GM19463 (cell line): ENCODE measurements around the gene GABRD.
"Not testable (repeated sequence)": the region's sequence is repeated elsewhere in the genome, so short reads cannot be mapped to it uniquely, and the experiment has no call there.

Experiments
- ATAC-seq: cut with Tn5 transposase; IDR thresholded peaks from one replicate; pipeline ENCODE4 v1.9.1; 2021; ENCODE audit warnings: mild to moderate bottlenecking, moderate library complexity; ENCODE audit not compliant: unreplicated experiment

GABRD gene

DNA sequence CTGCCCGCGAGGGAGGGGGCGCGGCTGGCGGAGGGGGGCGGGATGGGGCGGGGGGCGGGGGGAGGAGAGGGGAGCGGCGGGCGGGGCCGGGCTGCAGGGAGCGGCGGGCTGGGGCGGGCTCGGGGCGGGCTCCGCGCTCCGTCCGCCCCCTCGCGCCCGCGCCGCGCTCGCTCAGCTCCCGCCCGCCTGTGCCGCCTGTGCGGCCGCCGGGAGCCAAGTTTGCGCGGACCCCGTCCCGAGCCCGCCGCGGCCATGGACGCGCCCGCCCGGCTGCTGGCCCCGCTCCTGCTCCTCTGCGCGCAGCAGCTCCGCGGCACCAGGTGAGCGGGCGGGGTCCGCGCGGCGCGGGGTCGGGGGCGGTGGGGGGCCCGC, at the start of gene GABRD:
TSS of gene GABRD (plus strand) at position 174 of the 372 bp plus-strand sequence. CDS start at position 253, 79 bp downstream.
- ATAC-seq: no peak

DNA sequence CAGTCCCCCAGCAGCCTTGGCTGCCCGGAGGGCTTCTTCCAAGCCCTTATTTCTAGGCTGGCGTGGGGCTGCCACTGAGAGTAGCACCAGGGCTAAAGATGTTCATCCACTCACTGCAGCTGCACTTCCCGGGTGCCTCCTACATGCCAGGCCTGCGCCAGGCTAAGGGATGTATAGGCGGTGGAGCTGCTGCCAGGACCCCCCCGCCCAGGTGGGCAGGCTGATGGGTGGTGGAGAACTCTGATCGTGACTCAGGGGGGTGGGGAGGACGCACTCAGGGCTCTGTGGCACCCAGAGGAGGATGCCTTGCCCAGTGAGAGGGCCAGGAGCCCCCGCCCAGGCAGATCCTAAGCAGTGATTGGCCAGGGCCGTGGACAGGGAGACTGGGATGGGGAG, 49.6 kb upstream of the GABRD start:
- ATAC-seq: no peak

- no peak for ATAC-seq
These were observed 49.0 kb upstream of the GABRD start for GRCh38 chr1:1969953-1970716.

DNA sequence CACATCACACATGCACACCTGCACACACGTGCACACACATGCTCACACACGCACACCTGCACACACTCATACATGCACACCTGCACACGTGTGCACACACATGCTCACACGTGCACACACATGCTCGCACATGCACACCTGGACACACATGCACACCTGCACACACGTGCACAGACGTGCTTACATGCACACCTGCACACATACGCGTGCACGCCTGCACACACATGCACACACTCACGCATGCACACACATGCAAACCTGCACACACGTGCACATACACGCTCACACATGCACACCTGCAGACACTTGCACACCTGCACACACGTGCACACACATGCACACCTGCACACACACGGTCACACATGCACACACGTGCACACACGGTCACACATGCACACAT, 48.1 kb upstream of the GABRD start:
- ATAC-seq: no peak

GRCh38 chr1:1971688-1972087, 47.5 kb upstream of the GABRD start:
- ATAC-seq: no peak

GRCh38 chr1:1972976-1973715, 46.0 kb upstream of the GABRD start:
- ATAC-seq: no peak

DNA sequence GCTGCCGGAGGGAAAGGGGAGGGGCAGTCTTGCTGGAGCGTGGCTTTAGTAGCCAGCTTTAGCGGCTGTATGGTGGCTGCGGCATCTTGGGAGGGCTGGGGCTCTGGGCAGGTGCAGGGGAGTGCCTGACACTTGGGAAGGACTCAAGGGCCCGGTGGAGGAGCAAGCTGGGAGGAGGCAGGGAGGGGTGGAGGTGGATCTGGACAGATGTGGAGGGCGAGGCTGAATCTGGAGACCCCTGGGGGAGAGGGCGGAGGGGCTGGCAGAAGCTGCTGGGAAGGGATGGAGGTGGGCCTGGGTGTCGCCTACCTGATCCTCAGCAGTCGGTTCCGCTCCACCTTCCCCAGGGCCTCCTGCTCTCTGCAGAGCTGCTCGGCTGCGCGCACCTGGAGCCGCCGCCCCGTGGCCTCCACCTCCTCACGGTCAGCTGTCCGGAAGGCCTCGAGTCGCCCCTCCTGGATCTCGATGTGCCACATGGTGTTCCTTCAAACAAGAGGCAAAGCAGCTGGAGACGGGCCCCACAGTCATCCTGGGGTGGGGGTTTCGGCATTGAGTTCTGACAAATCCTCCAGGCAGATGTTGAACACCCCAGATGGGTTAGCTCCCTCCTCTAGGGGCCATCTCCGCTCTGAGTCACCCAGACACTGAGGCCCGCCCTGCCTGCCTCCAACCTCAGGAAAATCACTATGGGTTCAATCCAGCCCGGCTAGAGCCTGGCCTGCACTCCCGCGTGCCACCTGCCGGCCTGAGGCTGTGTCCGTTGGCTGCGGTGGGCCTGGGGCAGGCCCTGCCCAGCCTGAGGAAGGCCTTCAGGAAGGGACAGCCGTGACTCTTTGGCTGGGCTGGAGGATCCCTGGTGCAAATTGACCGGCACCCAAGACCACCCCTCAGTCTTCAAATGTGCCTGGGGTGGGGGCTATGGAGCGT, 45.2 kb upstream of the GABRD start:
- ATAC-seq: no peak

GRCh38 chr1:1974834-1975233, 44.3 kb upstream of the GABRD start:
- ATAC-seq: no peak

DNA sequence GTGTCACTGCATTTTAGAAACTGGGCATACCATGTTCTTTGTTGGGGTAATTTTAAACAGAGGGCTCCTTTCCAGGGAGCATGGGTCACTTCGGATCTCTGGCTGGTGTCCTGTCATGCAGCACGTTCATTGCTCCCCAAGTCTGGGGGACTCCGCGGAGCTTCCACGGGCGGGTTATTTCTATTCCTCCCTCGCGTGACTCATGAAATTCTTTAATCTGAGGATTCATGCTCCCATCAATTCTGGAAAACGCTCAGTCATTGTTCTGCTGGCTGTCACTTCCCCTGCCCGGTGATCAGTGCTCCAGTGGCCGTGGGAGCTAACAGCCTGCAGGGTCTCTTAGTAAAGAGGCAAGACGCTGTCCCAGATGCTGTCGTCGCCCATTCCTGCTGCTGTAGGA, 43.6 kb upstream of the GABRD start:
- no peak for ATAC-seq

DNA sequence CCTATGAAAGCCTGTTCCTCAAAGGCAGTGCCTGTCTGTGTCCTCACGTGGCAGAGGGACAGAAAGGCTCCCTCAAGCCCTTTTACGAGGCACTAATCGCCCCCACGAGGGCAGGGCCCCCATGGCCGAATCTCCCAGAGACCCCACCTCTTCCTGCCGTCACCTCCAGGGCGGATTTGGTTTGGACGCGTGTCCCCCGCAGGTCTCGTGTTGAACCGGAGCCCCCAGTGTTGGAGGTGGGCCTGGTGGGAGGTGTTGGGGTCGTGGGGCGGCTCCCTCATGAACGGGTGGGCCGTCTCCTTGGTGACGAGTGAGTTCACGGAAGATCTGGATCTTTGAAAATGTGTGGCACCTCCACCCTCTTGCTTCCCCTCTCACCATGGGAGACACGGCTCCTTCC, 43.1 kb upstream of the GABRD start:
- ATAC-seq: no peak

GRCh38 chr1:1978108-1978507, 41.0 kb upstream of the GABRD start:
- ATAC-seq: no peak

DNA sequence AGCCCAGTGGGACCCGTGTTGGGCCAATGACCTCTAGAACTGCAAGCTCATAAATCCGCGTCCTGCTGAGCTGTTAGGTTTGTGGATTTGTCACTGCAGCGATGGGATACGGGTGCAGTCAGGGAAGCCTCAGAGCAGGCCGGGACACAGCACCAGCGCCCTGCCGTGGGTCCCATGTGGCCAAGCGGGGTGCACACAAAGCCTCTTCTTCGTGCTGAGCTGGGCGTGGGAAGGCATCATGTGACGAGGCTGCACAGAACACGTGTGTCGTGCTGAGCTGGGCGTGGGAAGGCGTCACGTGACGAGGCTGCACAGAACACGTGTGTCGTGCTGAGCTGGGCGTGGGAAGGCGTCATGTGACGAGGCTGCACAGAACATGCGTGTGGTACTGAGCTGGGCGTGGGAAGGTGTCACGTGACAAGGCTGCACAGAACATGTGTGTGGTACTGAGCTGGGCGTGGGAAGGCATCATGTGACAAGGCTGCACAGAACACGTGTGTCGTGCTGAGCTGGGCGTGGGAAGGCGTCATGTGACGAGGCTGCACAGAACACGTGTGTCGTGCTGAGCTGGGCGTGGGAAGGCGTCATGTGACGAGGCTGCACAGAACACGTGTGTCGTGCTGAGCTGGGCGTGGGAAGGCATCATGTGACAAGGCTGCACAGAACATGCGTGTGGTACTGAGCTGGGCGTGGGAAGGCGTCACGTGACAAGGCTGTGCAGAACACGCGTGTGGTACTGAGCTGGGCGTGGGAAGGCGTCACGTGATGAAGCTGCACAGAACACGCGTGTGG, 40.3 kb upstream of the GABRD start:
- not testable (repeated sequence) for ATAC-seq

GRCh38 chr1:1979482-1980165, 39.5 kb upstream of the GABRD start:
- ATAC-seq: no peak

DNA sequence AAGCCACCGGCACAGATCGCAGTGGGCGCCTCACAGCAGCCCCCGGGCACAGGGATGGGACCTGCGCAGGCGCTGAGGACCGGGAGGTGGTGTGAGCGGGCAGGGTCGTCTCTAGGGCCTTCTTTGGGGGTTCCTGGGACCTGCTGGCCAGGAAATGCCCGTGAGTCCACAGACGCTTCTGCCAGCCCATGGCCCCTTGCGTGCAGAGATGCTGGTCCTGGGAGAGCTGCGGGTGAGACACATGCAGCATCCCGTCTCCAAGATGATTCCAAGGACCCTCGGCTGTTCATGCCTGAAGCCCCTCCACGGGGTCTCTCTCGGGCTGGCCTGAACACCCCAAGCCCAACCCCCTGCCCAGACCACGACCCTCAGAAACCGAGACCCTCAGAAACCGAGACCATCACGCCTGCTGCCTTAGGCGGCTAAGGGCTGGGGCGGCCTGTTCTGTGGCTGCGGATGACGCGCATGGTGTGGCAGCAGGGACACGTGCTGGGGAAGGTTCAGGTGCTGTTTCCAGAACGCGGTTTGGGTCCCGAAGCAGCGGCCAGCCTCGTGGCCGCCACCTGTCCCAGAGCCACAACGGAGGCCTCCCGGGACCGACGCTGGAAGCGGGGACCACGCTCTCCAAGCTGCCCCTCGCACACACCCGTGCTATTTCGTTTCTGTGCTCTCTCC, 38.5 kb upstream of the GABRD start:
- ATAC-seq: no peak

- no peak for ATAC-seq
These were observed 38.0 kb upstream of the GABRD start for GRCh38 chr1:1981142-1981500.

GRCh38 chr1:1981631-1982327, 37.4 kb upstream of the GABRD start:
- not testable (repeated sequence) for ATAC-seq

DNA sequence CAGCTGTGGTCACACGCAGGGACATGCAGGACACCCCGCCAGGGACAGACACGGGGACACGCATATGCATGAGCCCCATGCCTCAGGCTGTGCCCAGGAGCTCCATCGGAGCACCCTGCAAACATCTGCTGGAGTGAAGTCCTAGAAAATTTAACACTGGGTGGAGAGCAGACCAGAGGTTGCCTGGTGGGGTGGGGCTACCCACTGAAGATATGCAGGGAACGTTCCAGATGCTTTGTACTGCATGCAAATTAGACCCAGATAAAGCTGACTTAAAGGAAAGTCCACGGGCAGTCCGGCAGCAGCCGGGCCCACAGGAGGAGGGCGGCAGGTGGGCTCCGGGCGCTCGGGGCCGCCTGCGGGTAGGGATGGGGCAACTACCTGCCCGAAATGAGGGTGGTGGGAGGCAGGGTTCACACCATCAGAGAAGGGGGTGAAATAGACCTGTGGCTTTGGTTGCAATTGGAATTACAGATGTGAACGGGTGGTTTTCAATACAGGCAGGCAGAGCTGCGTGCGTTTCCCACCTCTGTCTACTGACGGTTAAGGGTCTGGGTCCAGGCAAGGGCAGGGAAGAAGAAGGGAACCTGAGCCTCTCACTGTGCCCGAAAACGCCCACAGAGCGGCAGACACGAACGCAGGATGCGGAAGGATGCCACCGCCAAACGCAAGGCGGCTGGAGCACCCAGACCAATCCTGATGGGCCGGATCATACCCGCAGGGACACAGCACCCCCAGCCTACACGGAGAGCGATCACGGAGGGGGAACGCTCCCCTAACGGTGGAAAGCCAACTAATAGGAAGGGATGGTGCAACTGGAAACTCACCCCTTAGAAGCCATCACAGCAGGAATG, 36.5 kb upstream of the GABRD start:
- ATAC-seq: no peak

- ATAC-seq: no peak
These were observed 34.5 kb upstream of the GABRD start for GRCh38 chr1:1984560-1985070.
